CD4-positive, alpha-beta T cell treated with Interleukin-4 for 4 hours (primary cell): Measurements from ENCODE around the gene TMPRSS11A.

Experiments used
- DNase-seq: peaks from one replicate; pipeline ENCODE4 v3.0.0-alpha.2; 2020

The TMPRSS11A gene

GRCh38 chr4:67911141-67911540, 52.2 kb downstream of the TMPRSS11A start:
- no peak for DNase-seq

- no peak for DNase-seq
Observed at GRCh38 chr4:67910585-67910905, 52.7 kb downstream of the TMPRSS11A start.

DNA sequence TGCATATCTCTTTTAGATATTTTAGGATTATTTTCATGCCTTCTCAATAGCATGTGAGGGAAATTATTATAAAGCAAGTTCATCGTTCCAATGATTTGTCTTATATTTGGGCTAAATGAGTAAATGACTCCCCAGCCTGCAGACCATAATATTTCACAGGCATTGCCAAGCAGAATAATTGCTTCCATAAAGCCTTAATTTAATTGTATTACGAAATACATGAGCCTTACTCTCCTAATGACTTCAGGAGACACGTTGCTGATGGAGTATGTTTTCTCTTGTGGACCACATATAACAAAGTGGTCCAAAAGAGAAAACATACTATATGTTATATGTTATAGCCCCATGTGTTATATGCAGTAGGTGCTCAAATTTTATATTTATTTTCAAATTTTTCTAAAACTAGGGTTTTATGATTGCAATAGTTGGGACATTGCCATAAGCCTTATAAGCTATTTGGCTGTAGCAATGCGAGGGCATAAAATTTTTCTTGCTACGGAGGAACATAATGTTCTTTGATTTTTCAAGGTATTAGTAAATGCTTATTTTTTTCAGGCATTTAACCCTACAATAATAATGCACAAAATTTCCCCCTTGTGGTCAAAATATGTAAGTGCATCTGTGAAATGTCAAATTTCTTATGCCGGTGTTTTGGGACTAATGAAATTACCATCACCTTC, 53.2 kb downstream of the TMPRSS11A start:
- DNase-seq, result peak; percentile 40

GRCh38 chr4:67907650-67908049, 55.6 kb downstream of the TMPRSS11A start:
- no peak for DNase-seq

- DNase-seq, result no peak
Observed at GRCh38 chr4:67899096-67899495, 64.2 kb downstream of the TMPRSS11A start.

- DNase-seq, result no peak
Observed at GRCh38 chr4:67897686-67898085, 65.6 kb downstream of the TMPRSS11A start.

- DNase-seq, result no peak
Observed at GRCh38 chr4:67896421-67897065, 66.8 kb downstream of the TMPRSS11A start.

DNA sequence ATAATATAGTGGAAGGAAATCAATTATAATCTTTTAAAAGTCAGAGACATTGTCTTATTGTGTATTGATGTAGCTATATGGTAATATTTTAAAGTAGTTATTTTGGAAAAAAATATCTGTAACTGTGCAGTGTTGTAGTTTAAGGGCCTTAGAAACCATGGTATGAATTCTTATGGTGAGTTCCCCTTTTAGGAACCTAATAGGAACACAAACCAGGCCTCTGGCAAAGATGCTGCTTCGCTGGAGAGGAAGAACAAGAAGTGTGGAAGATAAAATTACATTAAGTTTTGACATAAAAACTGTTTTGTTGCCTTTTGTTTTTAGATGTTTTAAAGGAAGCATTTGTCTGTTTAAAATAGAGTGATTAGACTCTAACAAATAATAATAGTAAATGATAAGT, 68.6 kb downstream of the TMPRSS11A start:
- DNase-seq, result no peak

DNA sequence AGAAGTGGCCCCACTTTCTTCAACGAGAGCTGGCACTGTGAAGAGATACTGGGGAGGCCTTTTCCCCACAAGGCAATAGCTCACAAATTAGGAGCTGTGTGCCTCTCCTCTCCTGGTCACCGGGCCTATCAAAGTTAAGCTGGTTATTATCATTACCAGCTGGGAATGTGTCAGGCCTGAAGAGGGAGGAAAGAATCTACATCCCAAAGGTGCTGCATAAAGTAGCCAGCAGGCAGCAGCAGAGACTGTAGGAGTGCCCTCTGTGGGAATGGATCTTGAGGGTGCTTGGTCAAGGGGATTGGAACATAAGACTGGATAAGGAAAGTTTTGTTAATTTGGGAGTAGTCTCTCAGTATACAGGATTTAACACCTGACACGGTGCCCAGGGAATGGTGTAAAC, 70.4 kb downstream of the TMPRSS11A start:
- DNase-seq, result no peak

DNA sequence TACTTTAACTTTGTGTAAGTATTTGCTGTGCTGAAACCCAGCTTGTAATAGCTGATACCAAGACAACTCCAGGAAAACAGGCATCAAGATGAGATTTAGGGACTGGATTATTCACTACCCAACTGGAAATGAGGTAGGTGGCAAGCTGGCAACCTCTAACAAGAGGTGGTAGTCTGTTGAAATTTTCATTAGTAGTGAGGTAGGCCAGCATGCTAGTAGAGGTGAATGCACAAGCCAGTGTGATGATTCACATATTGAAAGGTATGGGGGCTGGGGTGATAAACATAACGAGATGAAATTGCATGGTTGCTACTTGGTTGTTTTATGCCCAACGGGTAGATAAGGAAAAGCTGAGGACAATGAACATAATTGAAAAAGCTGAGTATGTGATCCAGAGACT, 71.0 kb downstream of the TMPRSS11A start:
- no peak for DNase-seq

GRCh38 chr4:67891645-67892044, 71.6 kb downstream of the TMPRSS11A start:
- DNase-seq, result no peak

DNA sequence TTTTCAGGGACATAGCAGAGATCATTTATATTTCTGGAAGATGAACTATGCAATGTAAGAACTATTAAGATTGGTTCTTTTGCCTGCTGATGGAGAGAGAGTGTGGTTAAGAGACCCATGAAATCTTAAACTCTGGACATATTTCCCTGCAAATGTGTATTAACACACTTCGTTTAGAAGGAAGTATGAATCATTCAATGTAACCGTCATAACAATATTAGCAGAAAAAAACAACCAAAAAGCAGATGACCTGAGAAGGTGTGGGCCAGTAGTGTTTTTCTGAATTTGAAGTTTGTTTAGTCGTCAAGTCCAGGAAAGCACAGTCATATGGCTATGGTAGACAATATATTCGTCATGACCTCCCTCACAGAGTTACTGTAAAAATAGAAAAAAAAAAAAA, 77.0 kb downstream of the TMPRSS11A start:
- DNase-seq, result no peak

GRCh38 chr4:67885762-67886161, 77.5 kb downstream of the TMPRSS11A start:
- no peak for DNase-seq

DNA sequence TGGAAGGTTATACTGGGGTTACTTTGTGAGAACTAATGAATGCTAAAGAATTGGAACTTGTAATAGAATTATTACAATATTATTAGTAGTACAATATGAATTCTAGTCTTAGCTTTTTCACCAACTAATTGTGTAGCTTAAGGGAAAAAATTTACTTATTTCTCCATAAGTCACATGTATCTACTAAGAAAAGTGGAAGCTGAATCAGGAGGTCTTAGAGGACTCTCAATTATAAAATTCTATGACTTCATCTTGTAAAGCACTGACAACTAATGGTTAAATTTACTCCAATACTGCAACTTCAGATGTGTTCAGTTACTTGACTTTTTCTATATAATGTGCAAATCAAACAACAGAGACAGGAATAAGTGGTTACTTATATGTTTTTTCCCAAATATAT, 78.6 kb downstream of the TMPRSS11A start:
- DNase-seq, result no peak

DNA sequence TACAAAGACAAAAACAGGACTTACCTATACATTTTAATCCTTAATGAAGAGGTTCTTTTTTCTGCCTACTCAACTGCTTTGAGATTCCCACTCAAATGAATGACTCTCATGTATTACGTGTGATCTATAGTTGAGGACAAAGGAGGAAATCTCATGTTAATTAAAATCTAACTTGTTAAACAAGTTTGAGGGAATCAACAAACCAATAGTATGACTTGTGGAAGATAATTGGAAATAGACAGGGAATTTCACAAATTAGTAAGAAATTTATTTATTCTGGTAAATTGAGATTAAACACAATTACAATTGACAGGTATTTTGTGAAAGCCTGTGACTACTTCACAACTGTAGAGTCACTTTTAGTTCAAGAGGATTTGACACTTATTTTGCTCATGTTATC, 79.4 kb downstream of the TMPRSS11A start, which contains the start of gene TMPRSS11D:
Gene TMPRSS11D (minus strand): TSS at position 101 of the 400 bp plus-strand sequence. CDS start 69 bp downstream, at position 32.
- no peak for DNase-seq

- DNase-seq, result no peak
Observed at GRCh38 chr4:67883458-67883857, 79.8 kb downstream of the TMPRSS11A start.

GRCh38 chr4:67880866-67881610, 82.3 kb downstream of the TMPRSS11A start:
- DNase-seq, result no peak

DNA sequence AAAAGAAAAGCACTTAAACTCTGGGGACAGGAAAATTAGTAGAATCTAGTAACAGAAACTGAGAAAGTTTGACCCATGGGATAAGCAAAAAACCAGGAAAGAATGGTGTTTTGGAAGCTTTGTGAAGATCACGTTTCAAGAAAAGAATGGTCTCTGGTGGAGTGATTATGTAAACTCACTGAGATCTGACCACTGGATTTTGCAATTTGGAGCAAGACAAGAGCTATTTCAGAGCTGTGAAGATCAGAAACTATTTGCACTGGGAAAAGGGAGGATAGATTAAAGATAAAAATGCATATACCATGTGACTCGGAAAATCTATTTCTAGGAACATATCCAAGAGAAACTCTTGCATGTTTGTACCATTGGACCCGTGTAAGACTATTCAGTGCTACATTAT, 83.8 kb downstream of the TMPRSS11A start:
- DNase-seq, result no peak

DNA sequence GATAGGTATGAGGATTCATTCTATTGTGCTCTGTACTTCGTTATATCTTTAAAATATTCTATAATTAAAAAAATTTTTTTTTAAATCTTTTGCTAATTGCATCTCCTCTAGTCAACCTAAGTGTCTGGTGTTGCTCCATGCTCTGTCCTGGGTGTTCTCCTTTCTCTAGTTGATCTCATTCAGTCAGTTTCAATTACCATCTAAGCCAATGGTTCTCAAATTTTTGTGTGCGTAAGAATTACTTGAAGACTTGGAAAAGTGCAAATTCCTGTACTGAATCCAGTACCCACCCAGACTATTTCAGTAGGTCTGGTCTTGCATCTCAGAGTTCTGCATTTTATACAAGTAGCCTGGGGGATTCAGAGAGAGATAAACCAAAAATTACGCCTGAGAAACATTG, 86.2 kb downstream of the TMPRSS11A start:
- no peak for DNase-seq

DNA sequence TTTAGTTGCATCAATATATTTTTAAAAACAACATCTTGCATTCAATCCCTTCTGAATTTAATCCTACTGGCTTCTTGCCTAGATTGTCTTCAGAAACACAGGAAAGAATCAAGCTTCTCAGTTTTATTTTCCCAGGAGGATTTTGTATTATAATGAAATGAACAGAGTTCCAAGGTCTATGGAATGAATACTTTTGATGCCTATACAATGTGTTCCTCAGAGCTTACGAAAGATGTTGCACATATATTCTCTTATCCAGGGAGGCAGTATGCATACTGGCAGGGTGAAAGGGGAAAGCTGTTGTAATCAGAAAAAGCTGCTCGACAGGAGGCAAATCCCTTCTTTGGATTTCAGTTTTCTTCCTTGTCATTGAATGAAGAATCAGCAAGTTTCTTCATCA, 88.3 kb downstream of the TMPRSS11A start:
- DNase-seq, result no peak

DNA sequence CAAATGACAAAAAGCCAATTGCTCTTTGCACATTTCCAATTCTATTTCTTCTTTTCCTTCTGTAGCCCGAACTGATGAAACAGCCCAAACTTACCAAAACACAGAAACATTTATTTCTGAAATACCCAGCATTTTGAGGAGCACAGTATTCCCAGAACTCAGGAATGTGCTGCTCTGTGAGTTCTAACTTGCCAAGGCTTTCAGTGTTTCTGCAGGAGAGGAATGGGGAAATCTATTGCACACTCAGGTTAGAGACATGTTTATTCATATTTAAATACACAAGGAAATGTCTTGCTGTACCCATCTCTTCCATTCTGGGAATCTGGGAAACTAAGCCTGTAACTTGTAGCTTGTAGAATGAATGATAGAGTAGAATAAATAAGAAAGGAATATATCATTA, 90.2 kb downstream of the TMPRSS11A start:
- no peak for DNase-seq

GRCh38 chr4:67871867-67872266, 91.4 kb downstream of the TMPRSS11A start:
- peak; percentile 2 for DNase-seq

GRCh38 chr4:67869580-67870190, 93.6 kb downstream of the TMPRSS11A start:
- no peak for DNase-seq

GRCh38 chr4:67861513-67861912, 101.8 kb downstream of the TMPRSS11A start:
- DNase-seq, result no peak
